GM12872 (cell line): ENCODE data around the gene FSTL1.

Source experiments
- TF ChIP-seq, protein P1 (sequence below): IDR thresholded peaks from 3 replicates; pipeline ENCODE4 v1.5.1; 2011; ENCODE audit warnings: low read depth, mild to moderate bottlenecking, low read length, moderate library complexity; ENCODE audit not compliant: insufficient read depth

The FSTL1 gene

GRCh38 chr3:120450600-120451271 is at the start of gene FSTL1:
TSS of gene FSTL1 (minus strand) at chr3:120450992. CDS start at chr3:120450746, 246 bp downstream.
- TF ChIP-seq, protein P1, sequence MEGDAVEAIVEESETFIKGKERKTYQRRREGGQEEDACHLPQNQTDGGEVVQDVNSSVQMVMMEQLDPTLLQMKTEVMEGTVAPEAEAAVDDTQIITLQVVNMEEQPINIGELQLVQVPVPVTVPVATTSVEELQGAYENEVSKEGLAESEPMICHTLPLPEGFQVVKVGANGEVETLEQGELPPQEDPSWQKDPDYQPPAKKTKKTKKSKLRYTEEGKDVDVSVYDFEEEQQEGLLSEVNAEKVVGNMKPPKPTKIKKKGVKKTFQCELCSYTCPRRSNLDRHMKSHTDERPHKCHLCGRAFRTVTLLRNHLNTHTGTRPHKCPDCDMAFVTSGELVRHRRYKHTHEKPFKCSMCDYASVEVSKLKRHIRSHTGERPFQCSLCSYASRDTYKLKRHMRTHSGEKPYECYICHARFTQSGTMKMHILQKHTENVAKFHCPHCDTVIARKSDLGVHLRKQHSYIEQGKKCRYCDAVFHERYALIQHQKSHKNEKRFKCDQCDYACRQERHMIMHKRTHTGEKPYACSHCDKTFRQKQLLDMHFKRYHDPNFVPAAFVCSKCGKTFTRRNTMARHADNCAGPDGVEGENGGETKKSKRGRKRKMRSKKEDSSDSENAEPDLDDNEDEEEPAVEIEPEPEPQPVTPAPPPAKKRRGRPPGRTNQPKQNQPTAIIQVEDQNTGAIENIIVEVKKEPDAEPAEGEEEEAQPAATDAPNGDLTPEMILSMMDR: no peak

- TF ChIP-seq, protein P1: no peak
Measured at GRCh38 chr3:120498556-120499346, 48.0 kb upstream of the FSTL1 start.

- TF ChIP-seq, protein P1: no peak
Measured at GRCh38 chr3:120497818-120498217, 47.0 kb upstream of the FSTL1 start.

DNA sequence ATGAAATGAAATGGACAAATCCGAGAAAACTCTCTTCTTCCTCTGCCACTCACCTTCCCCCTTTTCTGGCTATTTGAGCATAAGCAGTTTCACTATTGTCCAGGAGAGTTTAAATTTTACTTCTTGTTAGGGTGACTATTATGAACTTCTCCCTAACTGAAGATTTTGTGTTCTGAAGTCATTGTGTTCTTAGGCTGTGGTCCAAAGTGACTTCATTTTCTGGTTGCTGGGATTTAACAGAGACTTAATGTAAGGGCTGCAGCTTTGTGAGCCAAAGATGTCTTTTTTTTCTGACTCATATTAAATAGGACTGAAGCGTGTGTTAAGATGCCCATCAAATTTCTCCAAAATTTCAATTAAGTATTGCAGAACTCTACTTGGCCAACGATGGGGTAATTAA is 46.5 kb upstream of the FSTL1 start:
- TF ChIP-seq, protein P1: no peak

DNA sequence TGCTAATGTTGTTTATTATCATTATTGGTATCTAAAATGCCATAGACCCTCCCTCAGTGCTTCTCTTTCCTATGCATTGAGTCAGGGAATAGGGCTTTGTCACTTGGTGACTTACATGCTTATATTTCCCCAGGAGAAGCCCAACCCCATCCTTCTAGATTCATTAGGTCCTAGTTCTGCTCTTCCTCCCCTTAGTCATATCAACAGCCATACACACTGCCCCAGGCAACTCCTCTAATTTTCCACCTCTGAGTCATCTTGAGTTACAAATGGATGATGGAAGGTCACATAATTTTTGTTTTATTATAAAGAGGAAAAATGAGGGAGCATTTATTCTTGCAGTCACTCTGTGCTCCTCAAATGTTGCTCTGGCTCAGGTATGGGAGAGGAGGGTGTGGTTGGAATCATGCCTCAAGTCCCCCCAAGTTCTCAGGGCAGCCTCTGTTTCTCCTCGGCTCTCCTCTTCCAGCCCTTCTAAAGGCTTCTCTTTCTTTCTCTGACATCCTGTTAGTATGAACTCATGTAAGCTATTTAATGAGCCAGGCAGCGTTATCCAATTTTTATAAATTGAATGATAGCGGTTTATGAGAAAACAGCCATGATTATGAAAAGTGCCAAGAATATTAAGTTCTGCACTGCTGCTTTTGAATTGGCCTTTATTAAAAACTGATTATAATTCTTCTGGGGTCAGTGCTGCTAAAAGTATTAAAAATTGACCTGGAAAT is 45.6 kb upstream of the FSTL1 start:
- TF ChIP-seq, protein P1: no peak

DNA sequence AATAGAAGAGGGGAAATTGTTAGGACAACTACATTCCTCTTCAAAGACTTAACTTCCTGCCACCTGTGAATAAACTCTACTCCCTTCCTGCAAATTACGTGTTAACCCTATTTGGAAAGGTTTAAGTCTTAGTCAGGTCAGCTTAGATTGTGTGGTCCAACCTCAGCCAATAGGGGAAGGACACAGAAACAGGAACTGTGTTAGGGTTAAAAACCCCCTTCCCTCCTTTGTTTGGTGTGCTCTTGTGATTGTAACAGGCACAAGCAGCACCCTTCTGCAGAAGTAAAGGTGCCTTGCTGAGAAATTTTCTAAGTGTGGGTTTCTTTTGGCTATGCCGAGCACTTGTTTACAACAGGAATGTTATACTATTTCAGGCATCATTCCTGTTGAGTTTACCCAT is 45.0 kb upstream of the FSTL1 start:
- TF ChIP-seq, protein P1: no peak

GRCh38 chr3:120492103-120492502 is 41.3 kb upstream of the FSTL1 start:
- TF ChIP-seq, protein P1: no peak
